ENCODE results near the gene TRIM59.

The TRIM59 gene, protein sequence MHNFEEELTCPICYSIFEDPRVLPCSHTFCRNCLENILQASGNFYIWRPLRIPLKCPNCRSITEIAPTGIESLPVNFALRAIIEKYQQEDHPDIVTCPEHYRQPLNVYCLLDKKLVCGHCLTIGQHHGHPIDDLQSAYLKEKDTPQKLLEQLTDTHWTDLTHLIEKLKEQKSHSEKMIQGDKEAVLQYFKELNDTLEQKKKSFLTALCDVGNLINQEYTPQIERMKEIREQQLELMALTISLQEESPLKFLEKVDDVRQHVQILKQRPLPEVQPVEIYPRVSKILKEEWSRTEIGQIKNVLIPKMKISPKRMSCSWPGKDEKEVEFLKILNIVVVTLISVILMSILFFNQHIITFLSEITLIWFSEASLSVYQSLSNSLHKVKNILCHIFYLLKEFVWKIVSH

DNA sequence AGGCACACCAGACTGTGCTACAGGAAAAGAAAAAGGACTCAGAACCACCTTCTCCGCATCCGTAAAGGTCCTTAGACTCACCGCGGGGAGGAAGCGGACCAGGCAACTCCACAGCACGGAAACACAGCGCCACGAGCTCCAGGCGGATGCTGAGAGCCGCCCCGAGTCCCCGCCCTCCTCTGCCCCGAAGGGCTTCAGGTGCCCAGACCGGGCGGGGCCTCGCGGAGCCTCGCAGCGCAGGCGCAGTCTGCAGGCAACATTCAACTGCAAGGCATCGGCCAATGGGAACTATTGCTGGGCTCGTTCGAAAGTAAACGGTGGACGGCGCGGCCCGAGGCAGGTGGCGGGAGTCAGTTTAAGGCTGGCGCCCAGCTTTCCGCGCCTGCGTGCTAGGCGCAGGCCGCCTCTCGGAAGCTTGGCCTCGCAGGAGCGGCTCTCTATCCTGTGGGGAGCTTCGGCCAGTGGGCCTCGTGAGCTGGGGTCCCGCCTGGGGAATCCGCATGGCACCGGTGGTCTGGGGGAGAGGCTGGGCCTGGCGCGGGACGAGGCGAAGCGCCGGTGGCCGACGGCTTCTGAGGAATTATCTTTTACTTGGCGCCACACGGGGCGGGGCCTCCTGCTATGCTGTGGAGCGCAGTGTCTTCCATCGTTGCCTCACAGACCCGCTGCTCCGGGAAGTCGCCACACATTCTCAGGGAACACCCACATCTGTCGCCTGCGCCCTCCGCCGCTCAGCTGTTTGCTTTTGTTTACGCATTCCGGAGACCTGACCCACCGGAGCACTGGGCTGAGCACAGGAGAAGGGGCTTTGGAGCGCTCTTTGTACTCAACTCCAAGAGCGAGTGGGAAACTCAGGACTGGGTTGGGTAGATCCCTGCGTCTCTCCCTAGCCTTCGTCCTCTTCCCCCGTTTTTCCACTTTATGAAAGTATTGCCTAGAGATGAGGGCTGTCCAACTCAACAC, at the start of gene TRIM59:
Gene TRIM59 (minus strand): TSS at position 151 of the 963 bp plus-strand sequence. CDS start 10,603 bp downstream, outside the sequence.
- peak; percentile 94 for DNase-seq (ENCODE audit: low spot score)

DNA sequence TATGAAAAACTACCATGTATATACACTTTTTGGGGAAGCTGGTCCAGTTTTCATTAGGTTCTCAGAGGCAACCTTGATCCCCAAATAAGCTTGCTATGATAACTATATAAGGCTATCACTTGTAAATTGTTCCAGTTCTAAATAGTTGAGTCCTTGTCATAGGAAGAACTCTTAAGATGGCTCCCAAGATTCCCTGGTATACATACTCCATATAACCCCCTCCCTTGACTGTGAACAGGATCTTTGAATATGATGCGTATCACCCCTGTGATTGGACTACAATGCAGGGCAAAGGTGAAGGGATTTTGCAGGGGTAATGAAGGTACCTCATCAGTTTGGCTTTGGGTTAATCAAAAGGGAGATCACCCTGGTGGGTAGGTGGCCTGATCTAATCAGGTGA, 48.6 kb upstream of the TRIM59 start:
- DNase-seq (ENCODE audit: low spot score): no peak

DNA sequence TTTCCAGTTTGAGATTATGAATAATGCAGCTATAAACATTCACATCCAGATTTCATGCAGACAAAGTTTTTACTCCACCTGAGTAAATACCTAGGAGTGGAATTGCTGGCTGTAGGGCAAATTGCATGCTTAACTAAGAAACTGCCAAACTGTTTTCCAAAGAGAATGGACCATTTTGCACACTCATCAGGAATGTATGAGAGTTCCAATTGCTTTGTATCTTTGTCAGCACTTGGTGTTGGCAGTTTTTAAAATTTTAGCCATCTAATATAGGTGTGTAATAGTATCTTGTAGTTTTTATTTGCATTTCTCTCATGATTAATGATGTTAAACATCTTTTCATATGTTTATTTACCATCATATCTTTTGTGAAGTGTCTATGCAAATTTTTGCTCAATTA, 40.6 kb upstream of the TRIM59 start:
- no peak for DNase-seq (ENCODE audit: low spot score)

DNA sequence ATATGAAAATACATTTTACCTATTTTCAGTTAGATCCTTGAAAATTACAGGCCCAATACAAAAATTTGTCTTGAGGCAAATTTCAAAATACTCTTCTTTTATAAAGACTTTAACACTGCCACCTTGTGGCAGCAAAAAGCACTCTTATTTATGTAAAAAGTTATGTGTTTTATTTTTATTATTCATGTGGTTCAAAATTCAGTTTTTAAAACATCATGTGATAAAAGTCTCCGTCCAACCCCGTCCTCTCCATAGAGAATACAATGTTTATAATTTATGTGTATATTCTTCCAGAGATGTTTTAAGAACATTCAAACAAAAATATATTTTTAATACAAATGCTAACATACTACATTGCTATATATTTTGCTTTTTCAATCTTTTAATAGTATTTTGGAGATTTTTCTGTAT, 36.9 kb upstream of the TRIM59 start:
- DNase-seq (ENCODE audit: low spot score): peak; percentile 38

DNA sequence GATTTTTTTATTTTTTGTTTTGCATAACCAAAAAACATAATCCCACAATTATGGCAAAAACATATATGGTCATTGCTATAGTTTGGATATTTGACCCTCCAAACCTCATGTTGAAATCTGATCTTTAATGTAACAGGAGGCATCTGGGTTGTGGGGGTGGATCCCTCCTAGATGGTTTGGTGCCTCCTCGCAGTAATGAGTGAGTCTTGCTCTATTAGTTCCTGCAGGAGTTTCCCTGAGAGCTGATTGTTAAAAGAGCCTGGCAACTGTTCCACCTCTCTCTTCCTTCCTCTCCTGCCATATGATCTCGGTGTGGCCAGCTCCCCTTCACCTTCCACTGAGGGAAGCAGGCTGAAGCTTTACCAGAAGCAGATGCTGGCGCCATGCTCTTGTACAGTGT, 33.2 kb upstream of the TRIM59 start:
- no peak for DNase-seq (ENCODE audit: low spot score)

DNA sequence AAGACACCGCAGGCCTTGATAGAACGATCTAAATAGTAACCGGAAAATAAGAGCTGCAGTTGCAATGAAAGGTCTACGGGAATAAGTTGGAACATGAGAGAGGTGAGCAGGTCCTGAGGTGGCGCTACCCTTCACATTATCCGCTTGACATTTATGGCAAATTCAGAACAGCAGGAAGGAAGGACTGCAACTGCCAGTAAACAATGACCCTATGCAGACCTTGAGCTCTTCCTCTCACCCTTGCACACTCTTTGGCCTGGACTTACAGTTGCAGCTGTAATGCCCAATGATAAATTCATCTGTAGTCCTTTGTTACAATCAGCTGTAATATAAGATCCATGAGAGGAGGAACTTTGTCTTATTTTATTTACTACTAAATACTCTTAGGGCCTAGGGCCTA, 32.3 kb upstream of the TRIM59 start:
- DNase-seq (ENCODE audit: low spot score): no peak

DNA sequence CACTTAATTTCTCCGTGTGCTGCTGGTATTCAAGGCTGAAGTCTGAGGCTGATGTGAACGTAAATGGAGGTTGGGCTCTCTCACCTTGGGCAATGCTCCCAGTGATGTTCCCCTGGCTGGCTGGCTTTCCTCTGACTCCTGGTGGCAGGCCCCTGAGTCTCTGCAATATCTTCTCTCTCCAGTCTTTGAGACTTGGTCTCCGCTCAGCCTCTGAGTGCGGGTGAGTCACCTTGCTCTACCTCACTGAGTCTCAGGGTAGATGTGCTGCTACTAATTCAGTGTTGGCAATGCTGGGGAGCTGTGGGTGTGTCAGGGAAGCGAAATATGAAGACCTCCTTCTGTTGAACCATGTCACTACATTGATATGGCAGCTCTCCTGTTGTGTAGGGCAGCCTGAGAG, 31.3 kb upstream of the TRIM59 start:
- DNase-seq (ENCODE audit: low spot score): no peak

DNA sequence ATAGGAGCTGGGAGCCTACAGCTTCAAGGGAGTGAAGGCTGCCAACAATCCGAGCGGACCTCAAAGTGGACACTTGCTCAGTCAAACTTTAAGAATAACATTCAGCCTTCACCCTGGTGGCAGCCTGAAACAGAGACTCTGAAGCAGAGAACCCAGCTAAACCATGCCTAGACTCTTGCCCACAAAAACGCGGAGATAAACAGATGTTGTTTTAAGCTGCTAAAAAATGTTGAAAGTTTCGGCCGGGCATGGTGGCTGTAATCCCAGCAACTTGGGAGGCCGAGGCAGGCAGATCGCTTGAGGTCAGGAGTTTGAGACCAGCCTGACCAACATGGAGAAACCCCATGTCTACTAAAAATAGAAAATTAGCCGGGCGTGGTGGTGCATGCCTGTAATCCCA, 29.8 kb upstream of the TRIM59 start:
- no peak for DNase-seq (ENCODE audit: low spot score)

DNA sequence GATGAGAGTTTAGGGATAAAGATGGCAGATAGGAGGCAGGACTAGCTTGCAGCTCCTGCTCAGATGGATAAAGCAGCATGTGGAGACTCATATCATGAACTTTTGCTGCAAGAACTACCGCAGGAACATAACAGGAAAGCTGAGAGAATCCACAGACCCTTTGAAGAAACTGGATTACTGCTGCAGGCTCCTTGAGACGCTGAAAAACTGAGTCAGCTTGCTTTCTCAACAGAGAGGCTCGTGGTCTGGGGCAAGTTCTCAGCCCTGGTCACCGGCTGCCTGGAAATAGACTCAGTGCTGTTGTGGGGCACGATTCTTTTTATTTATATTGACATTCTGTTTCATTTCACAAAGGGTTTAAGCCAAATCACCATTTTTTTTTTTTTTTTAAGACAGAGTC, 28.8 kb upstream of the TRIM59 start:
- no peak for DNase-seq (ENCODE audit: low spot score)

DNA sequence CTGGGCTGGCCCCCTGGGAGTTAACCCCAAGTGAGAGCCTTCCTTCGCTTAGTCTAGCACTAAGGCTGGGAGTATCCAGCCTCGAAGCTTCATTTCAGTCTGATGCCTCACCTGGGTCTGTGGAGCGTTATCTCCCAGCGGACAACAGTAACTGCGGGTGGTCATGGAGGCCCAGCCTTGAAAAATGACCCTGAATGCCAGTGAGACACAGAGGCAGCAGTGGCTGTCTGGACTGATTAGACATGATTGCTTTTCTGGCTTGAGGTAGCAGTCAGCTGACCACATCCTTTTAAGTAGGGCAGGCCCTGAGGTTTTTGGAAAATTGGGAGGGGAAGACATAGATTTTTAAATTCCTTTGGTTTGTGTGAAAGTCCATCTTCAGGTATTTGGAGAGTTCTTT, 28.2 kb upstream of the TRIM59 start:
- no peak for DNase-seq (ENCODE audit: low spot score)

DNA sequence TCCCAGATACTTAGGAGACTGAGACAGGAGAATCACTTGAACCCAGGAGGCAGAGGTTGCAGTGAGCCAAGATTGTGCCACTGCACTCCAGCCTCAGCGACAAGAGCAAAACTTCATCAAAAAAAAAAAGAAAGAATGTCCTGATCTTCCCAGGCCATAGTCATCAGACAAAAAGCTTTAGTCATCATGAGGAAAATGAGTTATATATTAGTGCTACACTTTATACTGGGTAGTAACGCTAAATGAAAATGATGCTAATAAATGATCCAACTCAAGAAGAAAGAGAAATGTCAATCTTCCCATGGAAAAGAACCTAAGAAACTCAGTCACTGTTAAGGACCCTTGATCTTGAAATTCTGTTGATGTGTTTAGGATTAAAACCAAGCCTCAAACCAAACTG, 26.3 kb upstream of the TRIM59 start:
- DNase-seq (ENCODE audit: low spot score): no peak

DNA sequence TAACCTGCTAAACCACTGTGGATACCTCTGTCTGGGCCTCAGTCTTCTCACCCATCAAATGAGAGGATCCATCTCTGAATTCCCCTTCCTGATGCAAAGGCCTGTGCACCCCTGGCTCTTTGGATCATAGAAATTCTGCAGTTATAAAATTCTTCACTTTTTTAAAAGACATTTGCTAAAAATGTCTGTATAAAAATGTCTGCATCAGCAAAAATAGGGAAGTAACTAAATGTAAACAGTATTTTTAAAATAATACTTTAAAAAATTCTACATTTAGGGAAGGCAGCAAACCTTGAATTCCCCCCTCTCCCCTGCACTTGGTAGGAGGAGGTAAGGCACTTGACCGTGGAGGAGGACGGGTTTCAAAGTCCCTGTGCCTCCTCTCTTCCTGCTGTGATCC, 25.6 kb upstream of the TRIM59 start:
- DNase-seq (ENCODE audit: low spot score): no peak

DNA sequence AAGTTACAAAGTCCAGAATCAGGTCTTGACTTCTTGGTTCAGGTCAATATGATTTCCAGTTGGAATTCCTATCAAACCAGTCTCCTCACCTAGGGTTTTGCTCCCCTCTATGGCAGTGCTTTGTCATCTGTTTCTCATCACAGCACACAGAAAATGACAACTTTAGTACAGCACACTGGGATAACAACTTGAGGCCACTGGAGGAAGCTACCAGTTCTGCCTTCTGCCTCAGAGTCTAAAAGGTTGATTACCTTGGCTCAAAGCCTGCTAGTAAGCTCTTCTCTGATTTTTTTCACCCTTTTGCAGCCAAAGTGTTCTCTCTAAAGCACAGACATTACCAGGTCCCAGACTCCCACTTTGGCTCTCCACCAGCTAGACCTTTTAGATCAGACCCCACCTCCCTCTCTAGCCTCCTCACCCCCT, 24.8 kb upstream of the TRIM59 start:
- no peak for DNase-seq (ENCODE audit: low spot score)

DNA sequence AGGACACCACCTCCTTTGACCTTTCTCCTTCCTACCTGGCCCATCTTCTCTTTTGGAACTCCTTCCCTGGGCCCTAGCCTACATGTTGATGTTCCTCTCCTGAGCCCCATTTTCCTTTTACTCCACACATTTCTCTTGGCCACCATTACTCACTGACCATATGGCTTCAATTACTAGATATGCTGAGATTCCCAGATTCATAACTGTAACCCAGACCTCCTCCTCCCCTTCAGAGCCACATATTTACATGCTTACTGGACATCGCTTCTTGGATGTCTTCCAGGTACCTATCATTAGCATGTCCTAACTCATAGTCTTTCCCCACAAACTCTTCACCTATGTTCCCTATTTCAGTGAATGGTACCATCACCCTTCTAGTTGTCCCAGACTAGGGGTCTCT, 24.4 kb upstream of the TRIM59 start:
- no peak for DNase-seq (ENCODE audit: low spot score)

DNA sequence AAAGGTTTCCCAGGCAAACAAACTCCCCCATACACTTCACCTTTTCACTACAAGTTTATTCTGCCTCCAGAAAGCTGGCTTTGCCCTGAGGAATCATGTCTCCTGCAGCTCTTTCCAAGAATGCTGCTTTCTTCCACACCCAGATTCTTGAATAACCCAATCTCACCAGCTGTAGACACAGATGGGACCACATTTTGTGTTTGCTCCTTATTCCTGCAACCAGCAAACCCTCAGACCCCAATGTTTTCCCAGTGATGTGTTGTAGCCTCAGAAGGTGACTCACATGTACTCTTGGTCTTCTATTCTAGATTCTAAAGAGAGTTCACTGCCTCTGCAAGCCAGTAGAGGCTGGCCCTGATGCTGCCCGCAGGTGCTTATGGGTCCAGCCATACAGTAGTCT, 23.6 kb upstream of the TRIM59 start:
- no peak for DNase-seq (ENCODE audit: low spot score)

DNA sequence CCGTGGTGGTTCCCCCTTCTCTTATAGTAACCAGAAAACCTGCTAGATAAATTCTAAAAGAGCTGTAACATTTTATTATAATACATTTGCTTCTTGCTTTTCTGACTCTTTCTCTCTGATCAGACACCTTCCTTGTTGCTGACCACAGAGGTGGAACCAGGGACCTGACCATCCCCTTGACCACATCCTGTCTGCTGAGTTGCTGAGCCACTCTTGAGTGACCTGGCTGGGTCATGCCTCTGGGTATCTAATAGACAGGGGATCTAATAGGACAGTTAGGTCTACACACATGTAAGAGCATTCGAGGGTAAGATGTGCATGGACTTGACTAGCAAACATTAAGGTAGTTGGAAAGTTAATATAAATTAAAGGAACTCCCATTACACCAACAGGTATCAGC, 22.8 kb upstream of the TRIM59 start:
- DNase-seq (ENCODE audit: low spot score): no peak

DNA sequence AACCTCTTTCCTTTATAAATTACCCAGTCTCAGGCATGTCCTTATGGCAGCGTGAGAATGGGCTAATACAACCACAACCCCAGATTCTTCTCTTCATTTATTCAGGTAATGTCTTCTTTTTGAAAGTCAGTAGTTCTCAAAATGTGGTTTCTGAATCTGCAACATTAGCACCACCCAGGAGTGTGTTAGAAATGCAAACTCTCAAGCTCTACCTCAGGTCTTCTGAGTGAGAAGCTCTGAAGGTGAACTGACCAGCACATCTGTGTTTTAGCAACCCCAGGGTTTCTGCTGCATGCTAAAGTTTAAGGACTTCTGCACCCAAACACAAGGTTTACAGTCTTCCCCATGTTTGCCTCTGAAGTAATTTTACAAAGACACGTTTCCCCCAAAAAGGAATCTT, 22.3 kb upstream of the TRIM59 start:
- DNase-seq (ENCODE audit: low spot score): no peak

DNA sequence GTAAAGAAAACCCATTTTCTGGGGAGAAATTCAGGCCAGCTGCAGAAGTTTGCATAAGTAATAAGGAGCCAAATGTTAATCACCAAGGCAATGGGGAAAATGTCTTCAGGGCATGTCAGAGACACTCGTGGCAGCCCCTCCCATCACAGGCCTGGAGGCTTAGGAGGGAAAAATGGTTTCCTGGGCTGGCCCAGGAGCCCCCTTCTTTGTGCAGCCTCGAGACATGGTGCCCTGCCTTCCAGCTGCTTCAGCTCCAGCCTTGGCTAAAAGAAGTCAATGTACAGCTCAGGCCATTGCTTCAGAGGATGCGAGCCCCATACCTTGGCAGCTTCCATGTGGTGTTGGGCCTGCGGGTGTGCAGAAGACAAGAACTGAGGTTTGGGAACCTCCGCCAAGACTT, 20.6 kb upstream of the TRIM59 start:
- DNase-seq (ENCODE audit: low spot score): no peak

DNA sequence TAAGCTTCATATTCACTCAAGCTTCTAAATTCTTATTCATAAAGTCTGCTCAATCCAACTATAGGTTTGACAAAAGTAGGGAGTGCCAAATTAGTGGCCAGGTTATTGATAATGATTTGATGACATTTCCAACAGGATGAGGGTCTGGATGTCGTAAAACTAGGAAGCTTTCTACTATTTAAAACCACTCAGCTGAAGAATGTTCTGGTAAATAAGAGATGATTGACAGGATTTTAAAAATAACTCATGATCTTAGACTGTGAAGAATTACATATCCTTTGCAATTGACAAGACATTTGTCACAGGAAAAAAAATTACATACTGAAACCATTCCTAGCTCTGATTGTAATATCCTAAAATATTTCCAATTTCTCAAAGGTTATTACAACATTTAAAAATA, 15.4 kb upstream of the TRIM59 start:
- DNase-seq (ENCODE audit: low spot score): no peak

DNA sequence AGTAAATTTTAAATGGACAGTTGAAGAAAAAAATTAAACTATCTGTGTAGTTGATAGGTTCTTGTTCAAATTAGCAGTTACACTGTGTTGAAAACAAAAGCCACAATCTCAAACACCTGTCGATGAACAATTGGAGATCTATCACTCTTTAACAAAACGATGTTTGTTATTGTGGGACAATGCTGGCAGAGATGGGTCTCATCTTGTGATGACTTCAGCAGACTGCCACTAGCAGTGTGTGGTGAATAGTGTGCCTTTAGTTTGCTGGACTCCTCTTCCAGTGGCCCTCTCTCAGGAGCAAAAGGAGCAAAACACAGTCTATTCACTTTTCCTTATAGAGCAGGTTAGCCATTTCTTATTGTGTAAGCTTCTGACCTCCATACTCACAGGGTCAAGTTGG, 14.7 kb upstream of the TRIM59 start:
- DNase-seq (ENCODE audit: low spot score): no peak

DNA sequence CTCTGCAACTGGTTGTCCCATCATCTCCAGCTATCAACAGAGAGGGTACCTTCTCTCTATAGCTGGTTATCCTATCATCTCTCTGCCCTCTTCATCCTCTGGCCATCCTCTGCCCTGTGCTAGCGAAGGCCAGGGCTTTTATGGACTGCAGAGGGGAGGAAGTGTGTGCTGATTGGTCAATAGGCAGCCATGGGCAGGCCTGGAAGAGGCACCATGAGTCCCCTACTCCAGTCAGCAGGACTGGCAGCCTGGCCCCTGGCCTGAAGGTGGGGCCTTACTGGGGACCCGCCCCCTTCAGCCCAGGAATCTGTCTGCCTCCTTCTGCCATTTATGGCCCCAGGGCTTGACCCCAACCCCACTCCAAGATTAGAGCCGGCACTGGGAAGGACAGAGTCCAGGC, 10.4 kb upstream of the TRIM59 start:
- DNase-seq (ENCODE audit: low spot score): no peak

DNA sequence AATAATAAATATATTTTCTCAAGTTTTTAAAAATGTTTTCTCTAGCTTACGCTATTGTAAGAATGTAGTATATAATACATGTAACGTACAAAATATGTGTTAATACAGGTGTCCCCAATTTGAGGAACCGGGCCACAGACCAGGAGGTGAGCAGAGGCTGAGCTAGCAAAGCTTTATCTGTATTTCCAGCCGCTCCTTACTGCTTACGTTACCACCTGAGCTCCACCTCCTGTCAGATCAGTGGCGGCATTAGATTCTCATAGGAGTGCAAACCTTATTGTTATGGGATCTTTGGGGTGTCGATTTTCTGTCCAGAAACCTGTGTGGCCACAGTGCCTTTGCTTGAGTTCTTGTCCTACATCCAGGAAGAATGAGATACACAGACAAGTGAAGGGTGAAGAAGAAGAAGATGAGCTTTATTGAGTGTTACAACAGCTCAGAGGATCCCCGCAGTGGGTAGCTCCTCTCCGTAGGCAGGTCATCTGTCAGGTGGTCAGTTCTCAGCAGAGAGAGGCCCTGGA, 9.9 kb upstream of the TRIM59 start:
- DNase-seq (ENCODE audit: low spot score): no peak

DNA sequence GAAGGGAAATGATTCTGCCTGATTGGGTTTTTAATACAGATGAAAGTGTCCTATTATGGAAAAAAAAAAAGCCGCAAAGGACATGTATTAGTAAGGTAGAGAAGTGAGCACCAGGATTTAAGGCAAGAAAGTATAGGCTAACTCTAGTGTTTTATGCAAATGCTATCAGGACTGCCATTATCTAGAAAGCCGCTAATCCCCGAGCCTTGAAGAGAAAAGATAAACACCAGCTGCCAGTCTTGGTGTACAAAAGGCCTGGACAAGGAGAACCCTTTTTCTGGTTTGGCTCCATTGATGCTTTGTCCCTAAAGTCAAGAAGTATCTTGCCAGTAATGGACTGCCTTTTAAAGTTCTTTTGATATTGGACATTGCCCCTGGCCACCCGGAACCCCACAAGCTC, 8.6 kb upstream of the TRIM59 start:
- DNase-seq (ENCODE audit: low spot score): no peak
